GM12872 (cell line): ENCODE data around the gene HSPA4.

Source experiments
- TF ChIP-seq, protein P1 (sequence below): IDR thresholded peaks from 3 replicates; pipeline ENCODE4 v1.5.1; 2011; ENCODE audit warnings: low read depth, mild to moderate bottlenecking, low read length, moderate library complexity; ENCODE audit not compliant: insufficient read depth

HSPA4 gene

DNA sequence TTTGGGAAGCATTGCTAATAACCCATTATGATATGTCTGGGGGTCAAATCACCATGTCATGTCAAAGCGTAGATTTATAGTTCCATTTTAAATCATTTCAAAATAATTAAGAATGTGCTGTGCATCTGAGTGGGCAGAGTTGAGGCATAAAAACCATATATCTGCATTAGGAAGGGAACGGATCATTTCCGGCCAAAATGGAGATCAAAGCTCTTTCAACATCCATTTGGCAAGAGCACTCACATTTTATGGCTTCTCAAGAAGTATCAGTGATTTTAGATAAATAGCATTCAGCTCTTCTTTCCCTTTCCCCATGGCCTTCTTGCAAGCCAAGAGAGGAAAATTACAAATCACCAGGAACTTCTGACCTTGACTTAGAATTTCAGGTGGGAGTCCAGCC, 89.9 kb downstream of the HSPA4 start:
- TF ChIP-seq, protein P1, sequence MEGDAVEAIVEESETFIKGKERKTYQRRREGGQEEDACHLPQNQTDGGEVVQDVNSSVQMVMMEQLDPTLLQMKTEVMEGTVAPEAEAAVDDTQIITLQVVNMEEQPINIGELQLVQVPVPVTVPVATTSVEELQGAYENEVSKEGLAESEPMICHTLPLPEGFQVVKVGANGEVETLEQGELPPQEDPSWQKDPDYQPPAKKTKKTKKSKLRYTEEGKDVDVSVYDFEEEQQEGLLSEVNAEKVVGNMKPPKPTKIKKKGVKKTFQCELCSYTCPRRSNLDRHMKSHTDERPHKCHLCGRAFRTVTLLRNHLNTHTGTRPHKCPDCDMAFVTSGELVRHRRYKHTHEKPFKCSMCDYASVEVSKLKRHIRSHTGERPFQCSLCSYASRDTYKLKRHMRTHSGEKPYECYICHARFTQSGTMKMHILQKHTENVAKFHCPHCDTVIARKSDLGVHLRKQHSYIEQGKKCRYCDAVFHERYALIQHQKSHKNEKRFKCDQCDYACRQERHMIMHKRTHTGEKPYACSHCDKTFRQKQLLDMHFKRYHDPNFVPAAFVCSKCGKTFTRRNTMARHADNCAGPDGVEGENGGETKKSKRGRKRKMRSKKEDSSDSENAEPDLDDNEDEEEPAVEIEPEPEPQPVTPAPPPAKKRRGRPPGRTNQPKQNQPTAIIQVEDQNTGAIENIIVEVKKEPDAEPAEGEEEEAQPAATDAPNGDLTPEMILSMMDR: no peak

DNA sequence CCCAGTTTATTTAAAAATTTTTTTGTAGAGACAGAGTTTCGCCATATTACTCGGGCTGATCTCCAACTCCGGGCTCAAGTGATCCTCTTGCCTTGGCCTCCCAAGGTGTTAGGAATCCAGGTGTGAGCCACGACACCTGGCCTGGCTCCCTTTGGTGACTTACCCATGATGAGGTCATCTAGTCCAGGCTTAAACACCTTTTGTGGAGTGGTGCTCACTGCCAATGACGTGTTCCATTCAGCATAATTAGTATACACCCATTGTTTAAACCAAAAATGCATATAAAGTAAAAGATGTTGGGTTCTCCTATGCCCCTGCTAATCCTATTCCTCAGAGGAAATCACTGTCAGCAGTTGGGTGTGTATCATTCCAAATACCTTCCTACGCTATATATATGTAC, 91.0 kb downstream of the HSPA4 start:
- TF ChIP-seq, protein P1: no peak

- TF ChIP-seq, protein P1: no peak
Observed at GRCh38 chr5:133144245-133144981, 92.6 kb downstream of the HSPA4 start.

- TF ChIP-seq, protein P1: no peak
Observed at GRCh38 chr5:133145436-133146170, 93.8 kb downstream of the HSPA4 start.

- TF ChIP-seq, protein P1: no peak
Observed at GRCh38 chr5:133147411-133147810, 95.6 kb downstream of the HSPA4 start.

DNA sequence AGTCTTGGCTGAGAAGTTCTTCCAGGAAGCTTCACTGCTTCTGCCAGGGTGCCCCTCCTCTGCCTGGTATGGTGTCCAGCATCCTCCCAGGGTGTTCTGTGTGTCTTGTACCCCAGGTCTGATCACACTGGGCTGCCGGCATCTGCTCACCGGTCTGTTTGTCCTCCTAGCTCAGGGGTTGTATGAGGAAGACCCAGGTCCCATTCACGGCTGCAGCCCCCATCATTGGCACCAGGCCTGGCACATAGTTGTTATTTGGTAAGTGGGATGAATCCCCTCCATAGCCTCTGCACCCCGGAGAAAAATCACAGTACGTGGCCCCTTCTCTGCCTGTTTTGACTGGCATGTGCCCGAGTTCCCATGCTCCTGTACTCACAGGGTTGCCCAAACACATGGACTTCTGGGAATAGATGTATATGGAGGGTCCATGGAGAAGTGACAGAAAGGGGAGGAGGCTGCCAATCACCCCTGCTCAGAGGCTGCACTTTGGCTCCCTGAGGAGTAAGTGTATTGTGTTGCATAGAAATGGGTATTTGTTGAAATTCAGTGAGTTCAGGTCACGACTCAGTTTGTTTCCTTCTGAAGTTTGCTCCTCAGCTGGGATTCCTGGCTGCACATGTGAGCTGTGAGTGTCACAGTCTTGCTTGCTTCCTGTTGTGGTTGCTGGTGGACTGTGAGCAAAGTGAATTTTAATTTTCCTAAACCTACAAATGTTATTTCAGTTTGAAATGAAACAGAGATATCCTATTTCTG, 96.2 kb downstream of the HSPA4 start:
- TF ChIP-seq, protein P1: no peak

- TF ChIP-seq, protein P1: no peak
Observed at GRCh38 chr5:133149345-133149744, 97.5 kb downstream of the HSPA4 start.
